ENCODE results near the gene SLC28A3. TPM values are rescaled to one million over a fixed set of nuclear protein-coding genes. Genes with fewer than 3 reads are reported as not detected.
"Not testable (repeated sequence)": the region's sequence is repeated elsewhere in the genome, so short reads cannot be mapped to it uniquely, and the experiment has no call there.

Gene SLC28A3, protein sequence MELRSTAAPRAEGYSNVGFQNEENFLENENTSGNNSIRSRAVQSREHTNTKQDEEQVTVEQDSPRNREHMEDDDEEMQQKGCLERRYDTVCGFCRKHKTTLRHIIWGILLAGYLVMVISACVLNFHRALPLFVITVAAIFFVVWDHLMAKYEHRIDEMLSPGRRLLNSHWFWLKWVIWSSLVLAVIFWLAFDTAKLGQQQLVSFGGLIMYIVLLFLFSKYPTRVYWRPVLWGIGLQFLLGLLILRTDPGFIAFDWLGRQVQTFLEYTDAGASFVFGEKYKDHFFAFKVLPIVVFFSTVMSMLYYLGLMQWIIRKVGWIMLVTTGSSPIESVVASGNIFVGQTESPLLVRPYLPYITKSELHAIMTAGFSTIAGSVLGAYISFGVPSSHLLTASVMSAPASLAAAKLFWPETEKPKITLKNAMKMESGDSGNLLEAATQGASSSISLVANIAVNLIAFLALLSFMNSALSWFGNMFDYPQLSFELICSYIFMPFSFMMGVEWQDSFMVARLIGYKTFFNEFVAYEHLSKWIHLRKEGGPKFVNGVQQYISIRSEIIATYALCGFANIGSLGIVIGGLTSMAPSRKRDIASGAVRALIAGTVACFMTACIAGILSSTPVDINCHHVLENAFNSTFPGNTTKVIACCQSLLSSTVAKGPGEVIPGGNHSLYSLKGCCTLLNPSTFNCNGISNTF
- 0.73 and 0.74 TPM in 2 replicates for polyA plus RNA-seq (2011; rRNA removed)
- polyA minus RNA-seq (2011; rRNA and poly(A)+ RNA removed), result 0.41 and 0.56 TPM in 2 replicates

DNA sequence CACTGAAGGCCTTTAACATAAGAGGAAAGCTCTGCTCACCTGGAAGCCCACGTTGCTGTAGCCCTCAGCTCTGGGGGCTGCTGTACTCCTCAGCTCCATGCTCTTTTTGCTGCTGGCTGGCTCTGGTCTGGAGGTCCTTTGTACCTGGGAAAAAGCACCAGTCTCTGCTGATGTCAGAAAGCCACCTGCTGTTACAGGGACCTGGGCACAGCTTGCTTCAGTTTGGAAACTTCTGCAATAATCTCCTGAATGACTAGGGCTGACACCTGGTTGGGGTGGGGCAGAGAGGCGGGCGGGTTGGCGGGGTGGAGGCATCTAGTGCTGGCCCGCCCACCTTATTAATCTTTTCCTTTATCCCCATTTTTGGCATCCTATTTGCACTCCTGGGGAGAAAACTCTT, at the start of gene SLC28A3:
Gene SLC28A3, minus strand, starts transcription at position 224 of the 400 bp plus-strand sequence. Its CDS starts 125 bp downstream, at position 99.
- H3K27me3 ChIP-seq (ENCODE audit: control insufficient read depth, insufficient read depth, low read length), result peaks cover 3% of the 10 kb centered on the region
- H3K4me3 ChIP-seq (ENCODE audit: low read depth, low read length), result no peak within 1 kb of the TSS
- no peaks in the 10 kb centered on the region for H3K9me3 ChIP-seq (ENCODE audit: control insufficient read depth, insufficient read depth, low read length)
- DNase-seq (ENCODE audit: low read depth, low spot score), result no peak
- no peak within 1 kb of the TSS for H3K27ac ChIP-seq (ENCODE audit: low read depth, low read length)
- no peak for TF ChIP-seq CTCF (IDR thresholded peaks at IDR 0.05; ENCODE audit: low read depth, low read length)
- ChIA-PET CTCF (no interaction called here), POLR2A (no interaction called here)

DNA sequence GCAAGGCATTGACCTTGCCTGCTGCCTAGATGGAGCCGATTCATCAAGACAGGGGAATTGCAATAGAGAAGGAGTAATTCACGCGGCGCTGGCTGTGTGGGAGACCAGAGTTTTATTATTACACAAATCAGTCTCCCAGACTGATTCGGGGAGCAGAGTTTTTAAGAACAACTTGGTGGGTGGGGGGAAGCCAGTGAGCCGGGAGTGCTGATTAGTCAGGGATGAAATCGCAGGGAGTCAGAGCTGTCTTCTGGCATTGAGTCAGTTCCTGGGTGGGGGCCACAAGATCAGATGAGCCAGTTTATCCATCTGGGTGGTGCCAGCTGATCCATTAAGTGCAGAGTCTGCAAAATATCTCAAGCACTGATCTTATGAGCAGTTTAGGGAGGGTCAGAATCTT, 49.7 kb upstream of the SLC28A3 start:
- H3K27me3 ChIP-seq (ENCODE audit: control insufficient read depth, insufficient read depth, low read length); H3K4me3 ChIP-seq (ENCODE audit: low read depth, low read length); DNase-seq (ENCODE audit: low read depth, low spot score); H3K9me3 ChIP-seq (ENCODE audit: control insufficient read depth, insufficient read depth, low read length); CTCF ChIA-PET; H3K27ac ChIP-seq (ENCODE audit: low read depth, low read length); POLR2A ChIA-PET: not testable (repeated sequence)

DNA sequence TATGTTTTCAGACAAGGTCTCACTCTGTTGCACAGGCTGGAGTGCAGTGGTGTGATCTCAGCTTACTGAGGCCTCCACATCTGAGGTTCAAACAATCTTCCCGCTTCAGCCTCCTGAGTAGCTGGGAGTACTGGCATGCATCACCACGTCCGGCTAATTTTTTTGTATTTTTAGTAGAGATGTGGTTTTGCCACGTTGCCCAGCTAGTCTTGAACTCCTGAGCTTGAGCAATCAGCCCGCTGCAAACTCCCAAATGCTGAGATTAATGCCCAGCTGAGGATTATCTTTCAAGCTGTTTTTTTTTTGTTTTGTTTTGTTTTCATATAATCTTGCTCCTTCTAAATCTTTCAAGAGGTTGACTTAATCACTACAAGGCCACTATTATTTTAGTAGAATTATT, 47.3 kb upstream of the SLC28A3 start:
- CTCF ChIA-PET, result interaction anchor here (5.9 kb wide), 1 partner anchor 9 kb away, joined by 40 read pairs; no protein-coding TSS in a partner anchor
- no peak for DNase-seq (ENCODE audit: low read depth, low spot score)
- Histone ChIP-seq H3K4me3 (ENCODE audit: low read depth, low read length) (no peak overlapping the region), H3K27ac (ENCODE audit: low read depth, low read length) (no peak overlapping the region), H3K27me3 (ENCODE audit: control insufficient read depth, insufficient read depth, low read length) (no peaks in the 10 kb centered on the region), H3K9me3 (ENCODE audit: control insufficient read depth, insufficient read depth, low read length) (no peaks in the 10 kb centered on the region)
- POLR2A ChIA-PET, result no interaction called here
- TF ChIP-seq CTCF (IDR thresholded peaks at IDR 0.05; ENCODE audit: low read depth, low read length), result no peak

DNA sequence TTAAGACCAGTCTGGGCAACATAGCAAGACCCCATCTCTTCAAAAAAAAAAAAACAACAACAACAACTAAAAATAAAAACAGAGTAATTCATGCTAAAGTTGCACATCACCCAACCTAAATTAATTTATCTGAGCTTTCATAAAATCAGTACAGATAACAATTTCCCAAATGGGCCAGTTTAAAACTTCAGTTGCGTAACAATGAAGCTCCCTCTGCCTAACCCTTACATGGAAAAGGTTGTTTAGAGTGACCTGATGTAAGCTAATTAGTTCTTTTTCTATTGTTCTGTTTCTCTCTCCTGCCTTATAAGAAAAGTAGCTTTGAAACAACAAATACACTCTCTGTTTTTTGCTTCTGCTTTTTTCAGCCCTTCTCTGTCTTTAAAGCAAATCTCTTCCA, 46.2 kb upstream of the SLC28A3 start:
- TF ChIP-seq CTCF (IDR thresholded peaks at IDR 0.05; ENCODE audit: low read depth, low read length), result no peak
- POLR2A ChIA-PET, result no interaction called here
- Histone ChIP-seq H3K4me3 (ENCODE audit: low read depth, low read length) (no peak overlapping the region), H3K27me3 (ENCODE audit: control insufficient read depth, insufficient read depth, low read length) (no peaks in the 10 kb centered on the region), H3K27ac (ENCODE audit: low read depth, low read length) (no peak overlapping the region), H3K9me3 (ENCODE audit: control insufficient read depth, insufficient read depth, low read length) (no peaks in the 10 kb centered on the region)
- CTCF ChIA-PET, result interaction anchor here (5.9 kb wide), 1 partner anchor 11 kb away, joined by 40 read pairs; no protein-coding TSS in a partner anchor
- no peak for DNase-seq (ENCODE audit: low read depth, low spot score)

DNA sequence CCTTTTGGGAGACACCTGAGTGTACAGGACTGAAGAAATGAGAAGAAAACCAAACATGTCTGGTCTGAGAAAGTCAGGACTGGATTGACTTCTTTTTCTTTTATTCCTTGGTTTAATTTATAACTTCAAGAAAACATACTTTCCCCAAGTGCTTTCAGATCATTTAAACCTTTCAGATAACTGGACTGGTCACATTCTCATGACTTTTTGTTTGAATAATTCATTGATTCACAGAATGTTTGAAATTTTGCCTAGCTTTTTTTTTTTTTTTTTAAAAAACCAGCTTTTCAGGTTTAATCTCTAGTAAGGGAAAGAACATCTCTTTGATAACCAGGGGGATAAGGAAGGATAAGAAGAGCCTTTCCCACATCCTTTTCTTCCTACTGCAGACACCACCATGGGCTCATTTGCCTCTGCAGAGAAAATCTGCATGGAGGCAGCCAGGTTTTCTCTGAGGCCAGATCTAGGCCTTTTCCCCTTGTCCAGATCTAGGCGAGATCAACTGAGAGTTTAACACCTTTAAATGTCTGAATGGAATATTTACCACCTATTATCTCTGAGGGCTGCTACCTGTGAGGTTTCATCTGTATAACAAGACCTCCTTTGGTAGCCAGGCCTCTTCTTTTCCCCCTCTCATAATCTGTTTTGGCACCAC, 45.0 kb upstream of the SLC28A3 start:
- CTCF ChIA-PET, result interaction anchor here (5.9 kb wide), 1 partner anchor 12 kb away, joined by 40 read pairs; no protein-coding TSS in a partner anchor

More for the DNA sequence above, 45.0 kb upstream of the SLC28A3 start:
- Histone ChIP-seq H3K27ac (ENCODE audit: low read depth, low read length) (no peak overlapping the region), H3K4me3 (ENCODE audit: low read depth, low read length) (no peak overlapping the region), H3K27me3 (ENCODE audit: control insufficient read depth, insufficient read depth, low read length) (no peaks in the 10 kb centered on the region), H3K9me3 (ENCODE audit: control insufficient read depth, insufficient read depth, low read length) (no peaks in the 10 kb centered on the region)
- TF ChIP-seq CTCF (IDR thresholded peaks at IDR 0.05; ENCODE audit: low read depth, low read length), result no peak
- POLR2A ChIA-PET, result no interaction called here
- no peak for DNase-seq (ENCODE audit: low read depth, low spot score)

All from AG04450 (cell line).